GM12875 (cell line): ENCODE results near the gene TBCD.
A peak's percentile ranks its signal among the peaks of the same experiment; 100 is the strongest.

Experiments
- H3K4me3 ChIP-seq: one replicate; pipeline ENCODE4 v1.5.1; 2011; ENCODE audit warnings: low read depth, low read length, control low read depth
- CTCF ChIP-seq: IDR thresholded peaks from 2 replicates; pipeline ENCODE4 v1.5.1; 2011; ENCODE audit warnings: low read depth, mild to moderate bottlenecking, control low read depth, inconsistent platforms, low read length, moderate library complexity, borderline replicate concordance; ENCODE audit not compliant: insufficient read depth

Gene TBCD

GRCh38 chr17:82709024-82709675 is 42.7 kb upstream of the TBCD start:
- TF ChIP-seq CTCF: no peak
- no peak overlapping the region for H3K4me3 ChIP-seq

GRCh38 chr17:82709676-82710498 is 42.0 kb upstream of the TBCD start:
- H3K4me3 ChIP-seq: no peak overlapping the region

GRCh38 chr17:82710499-82711232 is 41.2 kb upstream of the TBCD start:
- no peak for TF ChIP-seq CTCF

More at GRCh38 chr17:82709676-82710498, 42.0 kb upstream of the TBCD start:
- TF ChIP-seq CTCF: no peak

GRCh38 chr17:82713071-82713723 is 38.7 kb upstream of the TBCD start:
- H3K4me3 ChIP-seq: no peak overlapping the region
- no peak for TF ChIP-seq CTCF

More at GRCh38 chr17:82710499-82711232, 41.2 kb upstream of the TBCD start:
- no peak overlapping the region for H3K4me3 ChIP-seq

- peak within 1 kb of the TSS; percentile 82 for H3K4me3 ChIP-seq
- TF ChIP-seq CTCF: no peak
Measured at GRCh38 chr17:82716203-82717010, 35.5 kb upstream of the TBCD start, which contains the start of gene FN3KRP. Gene FN3KRP, plus strand, starts transcription at chr17:82716706. Its CDS starts 50 bp downstream, at chr17:82716756.
